Vagina (tissue), 2 donors: ENCODE measurements around the gene SQSTM1.

Experiments used
- CTCF ChIP-seq, 3 experiments: fragments of 450-650 bp in 2 of 3; fragments of 200-600 bp in 1 of 3; sonication (generic) in 1 of 3; IDR thresholded peaks; one replicate each; pipeline ENCODE4 v1.5.1; 2017 to 2019; ENCODE audit warnings: antibody characterized with exemption in 3 of 3, mild to moderate bottlenecking in 2 of 3, moderate library complexity in 2 of 3
- POLR2A ChIP-seq, 2 donors: fragments of 450-650 bp; IDR thresholded peaks; one replicate each; pipeline ENCODE4 v1.6.1; 2017; ENCODE audit warnings: antibody characterized with exemption in 2 of 2, mild to moderate bottlenecking in 2 of 2, moderate library complexity in 2 of 2

GRCh38 chr5:179829732-179830435 is 9.2 kb downstream of the SQSTM1 start:
- TF ChIP-seq POLR2A (IDR thresholded peaks at IDR 0.05) (no peak), CTCF (IDR thresholded peaks at IDR 0.05) (no peak)
